Common myeloid progenitor, CD34-positive (primary cell): ENCODE results near the gene ATOSB.

Source experiments
- CTCF ChIA-PET: fragments of 350-600 bp; sonication (Branson Sonifier 250); formaldehyde crosslinking; loops from one replicate; lab custom pipeline; 2021; ENCODE audit warnings: antibody characterized with exemption; lab: Charles Lee
- POLR2A ChIA-PET: fragments of 350-600 bp; sonication (Branson Sonifier 250); formaldehyde crosslinking; loops from one replicate; lab custom pipeline; 2021; ENCODE audit warnings: antibody characterized with exemption; lab: Charles Lee
- DNase-seq, 3 donors: peaks; one replicate each; pipeline versions ENCODE4 v3.0.0 to v3.0.0-alpha.2; 2013
- H3K27ac ChIP-seq, 2 experiments: 1 replicate in 1 of 2; 2 replicates in 1 of 2; pipeline ENCODE4 v1.7.0; 2013; ENCODE audit warnings: inconsistent platforms in 2 of 2, low read length in 2 of 2, mild to moderate bottlenecking in 2 of 2, low read depth in 1 of 2, moderate library complexity in 1 of 2; ENCODE audit not compliant: severe bottlenecking in 2 of 2, insufficient read depth in 1 of 2, poor library complexity in 1 of 2
- H3K27me3 ChIP-seq, 5 experiments: replicated peaks in 2 of 5; 1 replicate in 3 of 5; 2 replicates in 2 of 5; pipeline versions ENCODE4 v1.6.1 to v1.7.0; 2013; ENCODE audit warnings: low read length in 4 of 5, mild to moderate bottlenecking in 2 of 5, moderate library complexity in 2 of 5, inconsistent platforms in 1 of 5; ENCODE audit not compliant: insufficient read depth in 5 of 5, control insufficient read depth in 4 of 5
- H3K36me3 ChIP-seq, 4 experiments: 1 replicate in 2 of 4; 2 replicates in 2 of 4; pipeline versions ENCODE4 v1.6.1 to v1.7.0; 2013; ENCODE audit warnings: low read length in 3 of 4, control low read depth in 1 of 4, mild to moderate bottlenecking in 1 of 4; ENCODE audit not compliant: control insufficient read depth in 4 of 4, insufficient read depth in 4 of 4
- H3K4me1 ChIP-seq, 4 experiments: 1 replicate in 3 of 4; 2 replicates in 1 of 4; pipeline versions ENCODE4 v1.6.1 to v1.7.1; 2013; ENCODE audit warnings: low read length in 3 of 4, mild to moderate bottlenecking in 3 of 4, control low read depth in 1 of 4, inconsistent platforms in 1 of 4, moderate library complexity in 1 of 4; ENCODE audit not compliant: control insufficient read depth in 4 of 4, insufficient read depth in 4 of 4; ENCODE audit errors: control extremely low read depth in 1 of 4
- H3K4me3 ChIP-seq, 7 experiments: 1 replicate in 4 of 7; 2 replicates in 3 of 7; pipeline versions ENCODE4 v1.5.1 to v1.7.0; 2013; ENCODE audit warnings: mild to moderate bottlenecking in 7 of 7, low read length in 6 of 7, moderate library complexity in 6 of 7, inconsistent platforms in 2 of 7, low read depth in 2 of 7, control low read depth in 1 of 7; ENCODE audit not compliant: insufficient read depth in 4 of 7, control insufficient read depth in 1 of 7; ENCODE audit errors: extremely low read depth in 1 of 7
- H3K9me3 ChIP-seq, 5 experiments: 1 replicate in 4 of 5; 2 replicates in 1 of 5; pipeline versions ENCODE4 v1.6.1 to v1.7.1; 2013; ENCODE audit warnings: low read length in 4 of 5, mild to moderate bottlenecking in 2 of 5, inconsistent platforms in 1 of 5, low read depth in 1 of 5, moderate library complexity in 1 of 5; ENCODE audit not compliant: control insufficient read depth in 4 of 5, insufficient read depth in 2 of 5; ENCODE audit errors: control extremely low read depth in 1 of 5
- WGBS: methylation state at CpG from one replicate; pipeline ENCODE4 v1.1.5; 2013; ENCODE audit not compliant: insufficient coverage; 5-methylcytosine and 5-hydroxymethylcytosine counted together

ATOSB gene

DNA sequence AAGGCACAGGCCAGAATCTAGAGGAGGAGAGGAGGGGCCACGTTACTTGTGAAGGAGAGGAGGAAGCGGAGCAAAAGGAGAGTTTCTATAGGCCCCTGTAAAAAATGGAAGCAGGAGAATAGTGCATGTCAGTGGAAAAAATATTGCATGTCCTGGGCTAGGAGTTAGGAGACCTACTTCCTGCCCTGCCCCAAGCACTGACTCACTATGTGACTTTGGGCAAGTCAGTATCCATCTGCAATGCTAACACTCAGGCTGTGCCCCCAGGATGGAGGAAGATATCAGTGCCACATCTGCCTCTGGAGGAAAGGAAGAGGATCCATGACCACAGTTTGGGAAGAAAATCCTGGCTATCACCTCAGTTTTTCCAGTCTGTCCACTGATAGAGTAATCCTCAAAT is 26.2 kb downstream of the ATOSB start:
- Histone ChIP-seq H3K27ac (no peak overlapping the region), H3K36me3 (peaks cover 18 to 79% (median 62%) of the 10 kb centered on the region in 4 experiments), H3K4me1 (no peaks in the 10 kb centered on the region), H3K4me3 (no peak overlapping the region), H3K9me3 (no peaks in the 10 kb centered on the region), H3K27me3 (no peaks in the 10 kb centered on the region)
- POLR2A ChIA-PET, result interaction anchor here (0.6 kb wide), 1 partner anchor 17 kb away, joined by 3 read pairs; the partner anchor contains the start of gene VCP
- WGBS, result 100% methylated on average over 2 of the region's 2 CpGs
- CTCF ChIA-PET, result no interaction called here
- no peak for DNase-seq

DNA sequence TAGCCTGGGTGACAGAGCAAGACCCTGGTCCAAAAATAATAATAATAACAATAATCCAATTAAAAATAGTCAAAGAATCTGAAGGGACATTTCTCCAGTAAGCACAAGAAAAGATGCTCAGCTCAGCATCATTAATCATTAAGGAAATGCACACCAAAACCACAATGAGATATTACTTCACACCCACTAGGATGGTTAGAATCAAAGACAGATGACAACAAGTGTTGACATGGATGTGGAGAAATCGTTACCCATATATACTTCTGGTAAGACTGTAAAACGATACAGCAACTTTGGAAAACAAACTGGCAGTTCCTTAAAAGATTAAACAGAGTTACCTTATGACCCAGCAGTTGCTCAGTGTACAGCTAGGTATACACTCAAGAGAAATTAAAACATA is 30.6 kb downstream of the ATOSB start:
- WGBS, result 94% methylated on average over 2 of the region's 2 CpGs
- H3K4me1 ChIP-seq, result peaks cover 0 to 5% (median 2%) of the 10 kb centered on the region in 4 experiments
- ChIA-PET POLR2A (no interaction called here), CTCF (no interaction called here)
- no peaks in the 10 kb centered on the region for H3K27me3 ChIP-seq
- no peak for DNase-seq
- H3K36me3 ChIP-seq, result peaks cover 10 to 38% (median 28%) of the 10 kb centered on the region in 4 experiments
- H3K27ac ChIP-seq, result no peak overlapping the region
- no peaks in the 10 kb centered on the region for H3K9me3 ChIP-seq
- no peak overlapping the region for H3K4me3 ChIP-seq

DNA sequence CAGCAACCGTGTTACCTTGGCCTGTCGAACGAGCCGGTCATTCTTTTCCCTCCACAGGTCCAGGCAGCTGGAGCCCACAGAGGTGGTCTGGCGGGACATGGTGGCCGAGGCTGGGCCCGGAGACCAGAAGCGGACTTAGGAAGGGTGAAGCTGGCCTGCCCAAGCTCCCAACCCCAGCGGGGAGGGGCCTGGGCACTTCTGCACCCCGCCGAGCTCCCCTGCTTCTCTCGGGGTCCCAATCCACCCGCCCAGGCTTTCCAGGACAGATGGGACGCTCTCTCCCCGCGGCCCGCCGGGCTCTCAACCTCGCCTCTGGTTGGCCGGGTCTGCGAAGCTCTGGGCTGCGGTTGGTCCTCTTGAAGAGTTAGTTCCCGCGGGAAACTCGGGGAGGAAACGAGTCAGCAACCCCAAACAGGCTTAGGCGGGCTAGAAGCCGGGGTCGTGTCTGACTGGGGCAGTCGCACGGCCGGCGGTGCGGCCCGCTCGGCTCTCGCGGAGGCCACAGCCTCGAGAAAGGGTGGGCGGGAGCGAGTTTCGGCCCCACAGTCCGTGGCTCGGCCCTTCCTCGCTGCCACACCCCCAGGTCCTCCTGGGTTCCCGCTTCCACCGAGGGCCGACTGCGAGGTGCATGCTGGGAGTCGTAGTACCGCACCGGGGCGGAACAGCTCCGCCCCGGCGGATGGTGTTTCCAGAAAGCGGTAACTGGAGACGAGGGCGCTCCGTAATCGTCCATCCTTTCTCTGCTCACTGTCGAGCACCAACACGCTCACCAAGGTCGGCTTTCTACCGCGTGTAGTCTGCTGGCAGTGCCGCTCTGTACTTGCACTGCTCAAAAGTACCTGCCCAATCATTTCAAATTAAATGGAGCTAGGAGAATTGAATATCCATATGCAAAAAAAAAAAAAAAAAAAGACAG is 36.0 kb downstream of the ATOSB start, which contains the start of gene FANCG:
TSS of gene FANCG (minus strand) at position 517 of the 916 bp plus-strand sequence. CDS start at position 99, 418 bp downstream.
- POLR2A ChIA-PET, result interaction anchor here (0.7 to 2.9 kb wide), 7 partner anchors 7 to 36 kb away, joined by 3 to 10 read pairs (median 4); partner anchors contain the start of genes ATOSB, STOML2 and VCP
- H3K27ac ChIP-seq, result peak within 1 kb of the TSS in 1 of 2 experiments; percentile 67
- peaks cover 6 to 35% (median 14%) of the 10 kb centered on the region in 4 experiments for H3K36me3 ChIP-seq
- H3K4me1 ChIP-seq, result peaks cover 2 to 22% (median 19%) of the 10 kb centered on the region in 4 experiments
- H3K27me3 ChIP-seq, result no peaks in the 10 kb centered on the region
- WGBS, result under 1% methylated on average over 58 of the region's 67 CpGs
- DNase-seq, result peak; percentile 88 to 94 (median 92)
- H3K4me3 ChIP-seq, result peak within 1 kb of the TSS; percentile 72 to 86 (median 84)
- CTCF ChIA-PET, result interaction anchor here (0.6 to 9.3 kb wide), 7 partner anchors 8 to 28 kb away, joined by 3 to 87 read pairs (median 4); partner anchors contain the start of genes PIGO and VCP
- H3K9me3 ChIP-seq, result no peaks in the 10 kb centered on the region

DNA sequence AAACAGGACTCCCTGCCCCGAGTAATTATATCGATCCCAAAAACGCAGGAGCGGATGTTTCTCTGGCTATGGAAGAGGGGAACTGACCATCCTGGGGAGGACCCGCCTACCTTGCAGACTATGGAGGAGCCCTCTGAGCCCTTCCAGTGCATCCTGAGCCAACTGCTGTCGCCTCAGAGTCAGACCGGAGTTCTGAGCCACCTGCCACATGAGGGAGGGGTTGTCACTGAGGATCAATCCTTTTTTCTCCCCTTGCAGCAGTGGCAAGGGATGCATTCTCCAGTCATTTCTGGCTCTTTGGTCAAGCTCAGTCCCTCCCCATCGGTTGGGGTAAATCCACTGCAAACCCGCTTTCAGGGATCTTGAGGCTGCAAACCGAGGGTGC is 36.6 kb downstream of the ATOSB start:
- no peaks in the 10 kb centered on the region for H3K9me3 ChIP-seq
- peaks cover 7 to 41% (median 21%) of the 10 kb centered on the region in 4 experiments for H3K36me3 ChIP-seq
- 11% methylated on average over 9 of the region's 10 CpGs for WGBS
- peak overlapping the region in 1 of 2 experiments; percentile 67 for H3K27ac ChIP-seq
- ChIA-PET CTCF (interaction anchor here (0.7 to 9.3 kb wide), 5 partner anchors 10 to 28 kb away, joined by 3 to 87 read pairs (median 4); partner anchors contain the start of gene PIGO), POLR2A (interaction anchor here (0.8 to 1.7 kb wide), 3 partner anchors 18 to 37 kb away, joined by 3 to 6 read pairs (median 4); partner anchors contain the start of genes ATOSB and STOML2)
- H3K4me3 ChIP-seq, result peak overlapping the region; percentile 72 to 86 (median 84)
- H3K27me3 ChIP-seq, result no peaks in the 10 kb centered on the region
- no peak for DNase-seq
- H3K4me1 ChIP-seq, result peaks cover 2 to 22% (median 19%) of the 10 kb centered on the region in 4 experiments

DNA sequence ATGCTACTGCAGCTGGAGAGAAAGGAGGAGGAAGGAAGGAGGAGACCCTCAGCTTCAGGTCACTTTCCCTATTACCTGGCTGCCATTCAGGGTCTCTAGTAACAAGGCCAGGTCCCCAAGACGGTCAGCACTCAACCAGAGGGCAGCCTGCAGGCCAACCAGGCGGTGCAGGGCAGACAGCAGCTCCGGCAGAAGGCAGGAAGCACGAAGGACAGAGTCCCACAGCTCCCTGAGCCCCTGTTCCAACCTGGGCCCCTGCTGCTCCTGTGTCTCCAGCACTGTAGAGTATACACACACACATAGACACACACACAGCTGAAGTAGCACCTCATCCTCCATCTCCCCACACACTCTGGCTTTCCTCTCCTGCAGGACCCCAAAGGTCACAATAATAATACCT is 37.6 kb downstream of the ATOSB start:
- Histone ChIP-seq H3K27me3 (no peaks in the 10 kb centered on the region), H3K9me3 (no peaks in the 10 kb centered on the region), H3K4me3 (peak overlapping the region in 2 of 7 experiments; percentile 84 to 86), H3K4me1 (peaks cover 4 to 25% (median 20%) of the 10 kb centered on the region in 4 experiments), H3K27ac (no peak overlapping the region), H3K36me3 (peaks cover 7 to 51% (median 24%) of the 10 kb centered on the region in 4 experiments)
- POLR2A ChIA-PET, result interaction anchor here (0.6 kb wide), 1 partner anchor 20 kb away, joined by 3 read pairs; no protein-coding TSS in a partner anchor
- WGBS, result no CpG with 5 or more reads among the region's 4 CpGs
- CTCF ChIA-PET, result interaction anchor here (1.1 to 9.3 kb wide), 4 partner anchors 15 to 398 kb away, joined by 3 to 87 read pairs (median 7); partner anchors contain the start of gene PIGO
- DNase-seq, result no peak

DNA sequence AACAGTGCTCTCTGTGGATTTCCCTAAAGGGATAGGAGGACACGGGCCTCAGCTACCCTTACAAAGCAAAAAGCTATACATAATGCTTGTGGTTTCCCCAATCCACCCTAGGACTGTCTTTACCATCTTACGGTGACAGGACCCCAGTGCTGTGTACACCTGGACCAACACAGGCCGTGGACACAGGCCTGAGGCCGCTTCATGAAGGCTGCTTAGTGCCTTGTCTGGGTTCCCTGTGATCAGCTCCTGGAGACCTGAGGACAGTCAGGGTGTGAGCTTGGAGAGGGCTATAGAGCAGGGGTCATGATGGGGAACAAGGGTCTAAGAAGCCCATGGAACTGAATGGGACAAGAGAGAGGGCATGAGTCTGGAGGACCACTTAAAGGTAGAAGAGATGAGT is 38.8 kb downstream of the ATOSB start:
- POLR2A ChIA-PET, result no interaction called here
- no peak for DNase-seq
- H3K36me3 ChIP-seq, result peaks cover 7 to 53% (median 24%) of the 10 kb centered on the region in 4 experiments
- no peak overlapping the region for H3K27ac ChIP-seq
- H3K4me3 ChIP-seq, result no peak overlapping the region
- H3K4me1 ChIP-seq, result peaks cover 8 to 29% (median 24%) of the 10 kb centered on the region in 4 experiments
- CTCF ChIA-PET, result interaction anchor here (0.7 to 9.3 kb wide), 6 partner anchors 10 to 374 kb away, joined by 3 to 87 read pairs (median 3); partner anchors contain the start of gene PIGO
- H3K9me3 ChIP-seq, result no peaks in the 10 kb centered on the region
- H3K27me3 ChIP-seq, result no peaks in the 10 kb centered on the region
- 91% methylated on average over 4 of the region's 4 CpGs for WGBS
